Measurements from ENCODE around the gene GPR32. TPM values are rescaled to one million over a fixed set of nuclear protein-coding genes. Genes with fewer than 3 reads are reported as not detected.

Gene GPR32
- total RNA-seq, 1 donor from 2014 or later: not detected

- no peaks in the 10 kb centered on the region for H3F3A ChIP-seq (ENCODE audit: low read depth)
- H3K9me3 Mint-ChIP-seq: peaks cover 14% of the 10 kb centered on the region
- peaks cover 64% of the 10 kb centered on the region for H3K27me3 Mint-ChIP-seq (ENCODE audit: insufficient read depth, low read depth)
- no peak overlapping the region for H3K9ac ChIP-seq
- no peak overlapping the region for H3K4me3 ChIP-seq
- no peak for DNase-seq (ENCODE audit: low spot score)
- TF ChIP-seq CTCF (IDR thresholded peaks at IDR 0.05): no peak
- TF ChIP-seq EZH2 (IDR thresholded peaks at IDR 0.05): no peak
- TF ChIP-seq EZH2phosphoT487 (IDR thresholded peaks at IDR 0.05): no peak
- no peaks in the 10 kb centered on the region for H3K79me2 ChIP-seq (ENCODE audit: low read depth)
- H3K4me1 ChIP-seq: no peaks in the 10 kb centered on the region
- H4K20me1 ChIP-seq (ENCODE audit: low read depth): no peaks in the 10 kb centered on the region
- H3K9me3 ChIP-seq (ENCODE audit: low read depth): no peaks in the 10 kb centered on the region
- H3K27ac ChIP-seq: no peak overlapping the region
- H2AFZ ChIP-seq (replicated peaks): no peak overlapping the region
- H3K36me3 Mint-ChIP-seq: no peaks in the 10 kb centered on the region
- H3K4me3 Mint-ChIP-seq: peak overlapping the region; percentile 80
- H3K36me3 ChIP-seq: no peaks in the 10 kb centered on the region
- peaks cover 12% of the 10 kb centered on the region for H3K4me1 Mint-ChIP-seq
- no peak overlapping the region for H3K27ac Mint-ChIP-seq
- H3K27me3 ChIP-seq: peaks cover 89% of the 10 kb centered on the region
- no peak overlapping the region for H3K4me2 ChIP-seq
Measured at GRCh38 chr19:50818859-50819472, 48.7 kb downstream of the GPR32 start.

GRCh38 chr19:50819636-50820035 lies 49.4 kb downstream of the GPR32 start:
- Histone ChIP-seq H3K4me3 (no peak overlapping the region), H3K4me2 (no peak overlapping the region), H4K20me1 (ENCODE audit: low read depth) (no peaks in the 10 kb centered on the region), H2AFZ (replicated peaks) (no peak overlapping the region), H3K79me2 (ENCODE audit: low read depth) (no peaks in the 10 kb centered on the region), H3K9me3 (ENCODE audit: low read depth) (no peaks in the 10 kb centered on the region), H3K36me3 (no peaks in the 10 kb centered on the region), H3K9ac (no peak overlapping the region), H3K27me3 (peaks cover 95% of the 10 kb centered on the region), H3F3A (ENCODE audit: low read depth) (no peaks in the 10 kb centered on the region), H3K4me1 (no peaks in the 10 kb centered on the region), H3K27ac (no peak overlapping the region)
- TF ChIP-seq EZH2 (IDR thresholded peaks at IDR 0.05) (no peak), EZH2phosphoT487 (IDR thresholded peaks at IDR 0.05) (no peak), CTCF (IDR thresholded peaks at IDR 0.05) (no peak)
- DNase-seq (ENCODE audit: low spot score): no peak
- H3K36me3 Mint-ChIP-seq: no peaks in the 10 kb centered on the region
- peaks cover 63% of the 10 kb centered on the region for H3K27me3 Mint-ChIP-seq (ENCODE audit: insufficient read depth, low read depth)
- H3K9me3 Mint-ChIP-seq: peaks cover 14% of the 10 kb centered on the region
- no peak overlapping the region for H3K27ac Mint-ChIP-seq
- H3K4me3 Mint-ChIP-seq: peak overlapping the region; percentile 33
- peaks cover 12% of the 10 kb centered on the region for H3K4me1 Mint-ChIP-seq

DNA sequence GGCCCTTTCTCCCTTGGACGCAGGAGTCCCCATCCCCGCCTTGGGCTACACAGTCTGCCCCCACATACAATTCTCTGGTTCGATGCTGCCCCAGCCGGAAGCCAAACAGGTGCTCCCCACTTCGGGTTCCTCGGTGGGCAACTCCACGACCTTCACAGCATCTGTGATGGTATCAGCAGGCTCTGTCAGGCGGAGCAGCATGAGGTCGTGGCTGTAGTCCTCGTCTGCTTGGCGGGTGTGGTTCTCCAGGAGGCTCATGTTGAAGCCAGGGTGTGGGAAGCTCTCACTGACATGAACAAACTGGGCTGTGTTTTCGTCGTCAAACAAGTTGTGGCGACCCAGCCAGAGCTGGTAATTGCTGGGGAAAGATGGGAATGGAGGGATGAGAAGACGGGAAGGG lies 49.8 kb downstream of the GPR32 start:
- DNase-seq (ENCODE audit: low spot score): no peak
- Histone ChIP-seq H3K4me3 (no peak overlapping the region), H2AFZ (replicated peaks) (no peak overlapping the region), H4K20me1 (ENCODE audit: low read depth) (no peaks in the 10 kb centered on the region), H3K9ac (no peak overlapping the region), H3K4me2 (no peak overlapping the region), H3K27me3 (peaks cover 95% of the 10 kb centered on the region), H3K4me1 (no peaks in the 10 kb centered on the region), H3K36me3 (no peaks in the 10 kb centered on the region), H3K27ac (no peak overlapping the region), H3K9me3 (ENCODE audit: low read depth) (no peaks in the 10 kb centered on the region), H3K79me2 (ENCODE audit: low read depth) (no peaks in the 10 kb centered on the region), H3F3A (ENCODE audit: low read depth) (no peaks in the 10 kb centered on the region)
- no peaks in the 10 kb centered on the region for H3K36me3 Mint-ChIP-seq
- peak overlapping the region; percentile 4 for H3K4me3 Mint-ChIP-seq
- peaks cover 14% of the 10 kb centered on the region for H3K9me3 Mint-ChIP-seq
- peaks cover 12% of the 10 kb centered on the region for H3K4me1 Mint-ChIP-seq
- no peak for TF ChIP-seq CTCF (IDR thresholded peaks at IDR 0.05)
- peak; percentile 31 for TF ChIP-seq EZH2 (IDR thresholded peaks at IDR 0.05)
- peaks cover 63% of the 10 kb centered on the region for H3K27me3 Mint-ChIP-seq (ENCODE audit: insufficient read depth, low read depth)
- H3K27ac Mint-ChIP-seq: no peak overlapping the region

Data from neural progenitor cell (in vitro differentiated cells).